Measurements from ENCODE around the gene MOXD1. TPM values are rescaled to one million over a fixed set of nuclear protein-coding genes. Genes with fewer than 3 reads are reported as not detected.
"Not testable (repeated sequence)": the region's sequence is repeated elsewhere in the genome, so short reads cannot be mapped to it uniquely, and the experiment has no call there.

Gene MOXD1
- total RNA-seq, 1 donor from 2014 or later, result 83.6 TPM

GRCh38 chr6:132354517-132355167, 46.6 kb downstream of the MOXD1 start:
- Mint-ChIP-seq H3K27me3 (ENCODE audit: low read depth) (no peaks in the 10 kb centered on the region), H3K9me3 (peaks cover 30% of the 10 kb centered on the region), H3K36me3 (ENCODE audit: low read depth) (peaks cover 60% of the 10 kb centered on the region), H3K4me3 (no peak overlapping the region), H3K4me1 (no peaks in the 10 kb centered on the region), H3K27ac (ENCODE audit: unreplicated experiment) (no peak overlapping the region)
- no peak for TF ChIP-seq CTCF (conservative IDR thresholded peaks at IDR 0.05)
- no peak for DNase-seq (ENCODE audit: low read depth, low spot score)

- not testable (repeated sequence) for H3K27me3 Mint-ChIP-seq (ENCODE audit: low read depth); DNase-seq (ENCODE audit: low read depth, low spot score); H3K27ac Mint-ChIP-seq (ENCODE audit: unreplicated experiment); H3K4me3 Mint-ChIP-seq; H3K4me1 Mint-ChIP-seq
- peaks cover 31% of the 10 kb centered on the region for H3K9me3 Mint-ChIP-seq
- H3K36me3 Mint-ChIP-seq (ENCODE audit: low read depth), result peaks cover 62% of the 10 kb centered on the region
Observed at GRCh38 chr6:132351986-132352385, 49.3 kb downstream of the MOXD1 start.

- no peak for TF ChIP-seq CTCF (conservative IDR thresholded peaks at IDR 0.05)
- H3K27me3 Mint-ChIP-seq (ENCODE audit: low read depth), result no peaks in the 10 kb centered on the region
- no peak for DNase-seq (ENCODE audit: low read depth, low spot score)
- H3K4me3 Mint-ChIP-seq, result no peak overlapping the region
- H3K9me3 Mint-ChIP-seq, result peaks cover 34% of the 10 kb centered on the region
- H3K27ac Mint-ChIP-seq (ENCODE audit: unreplicated experiment), result no peak overlapping the region
- no peaks in the 10 kb centered on the region for H3K4me1 Mint-ChIP-seq
- H3K36me3 Mint-ChIP-seq (ENCODE audit: low read depth), result peaks cover 62% of the 10 kb centered on the region
Observed at GRCh38 chr6:132348231-132348630, 53.0 kb downstream of the MOXD1 start.

- Mint-ChIP-seq H3K27ac (ENCODE audit: unreplicated experiment) (no peak overlapping the region), H3K27me3 (ENCODE audit: low read depth) (no peaks in the 10 kb centered on the region), H3K9me3 (peaks cover 20% of the 10 kb centered on the region), H3K36me3 (ENCODE audit: low read depth) (peaks cover 47% of the 10 kb centered on the region), H3K4me1 (no peaks in the 10 kb centered on the region), H3K4me3 (no peak overlapping the region)
- no peak for DNase-seq (ENCODE audit: low read depth, low spot score)
- no peak for TF ChIP-seq CTCF (conservative IDR thresholded peaks at IDR 0.05)
Observed at GRCh38 chr6:132344811-132345210, 56.5 kb downstream of the MOXD1 start.

- Mint-ChIP-seq H3K4me3 (no peak overlapping the region), H3K36me3 (ENCODE audit: low read depth) (peaks cover 36% of the 10 kb centered on the region), H3K9me3 (peaks cover 17% of the 10 kb centered on the region), H3K4me1 (no peaks in the 10 kb centered on the region), H3K27ac (ENCODE audit: unreplicated experiment) (no peak overlapping the region), H3K27me3 (ENCODE audit: low read depth) (no peaks in the 10 kb centered on the region)
- no peak for TF ChIP-seq CTCF (conservative IDR thresholded peaks at IDR 0.05)
- DNase-seq (ENCODE audit: low read depth, low spot score), result no peak
Observed at GRCh38 chr6:132341646-132342045, 59.6 kb downstream of the MOXD1 start.

- TF ChIP-seq CTCF (conservative IDR thresholded peaks at IDR 0.05), result no peak
- Mint-ChIP-seq H3K4me1 (peaks cover 4% of the 10 kb centered on the region), H3K4me3 (no peak overlapping the region), H3K9me3 (no peaks in the 10 kb centered on the region), H3K36me3 (ENCODE audit: low read depth) (peaks cover 3% of the 10 kb centered on the region), H3K27me3 (ENCODE audit: low read depth) (no peaks in the 10 kb centered on the region), H3K27ac (ENCODE audit: unreplicated experiment) (no peak overlapping the region)
- no peak for DNase-seq (ENCODE audit: low read depth, low spot score)
Observed at GRCh38 chr6:132334521-132334885, 66.8 kb downstream of the MOXD1 start.
